Stimulated activated effector memory CD8-positive, alpha-beta T cell treated with anti-CD3 and anti-CD28 coated beads, Interleukin-12 subunit alpha, Interleukin-12 subunit beta, amount 100 ng/mL, for 72 hours (primary cell): Measurements from ENCODE around the gene DOK3.

Experiments used
- ATAC-seq: fragments of 150-1000 bp; cut with Tn5 transposase; 2 replicates; pipeline ENCODE4 v1.10.0; 2021
- DNase-seq, 2 donors: peaks; one replicate each; pipeline ENCODE4 v3.0.0; 2021 to 2022; ENCODE audit warnings: low spot score in 2 of 2
- H3K27ac Mint-ChIP-seq: one replicate; pipeline ENCODE4 v1.8.0; 2022; ENCODE audit warnings: mild to moderate bottlenecking, mixed read lengths
- H3K36me3 Mint-ChIP-seq: one replicate; pipeline ENCODE4 v1.8.0; 2022; ENCODE audit warnings: mild to moderate bottlenecking, mixed read lengths
- H3K4me1 Mint-ChIP-seq: one replicate; pipeline ENCODE4 v1.8.0; 2022; ENCODE audit warnings: mixed read lengths
- H3K4me3 Mint-ChIP-seq: one replicate; pipeline ENCODE4 v1.8.0; 2022; ENCODE audit warnings: mild to moderate bottlenecking, mixed read lengths
- H3K9me3 Mint-ChIP-seq: one replicate; pipeline ENCODE4 v1.8.0; 2022; ENCODE audit warnings: mixed read lengths

Gene DOK3

GRCh38 chr5:177475563-177476427, 33.8 kb downstream of the DOK3 start:
- Mint-ChIP-seq H3K27ac (peak overlapping the region; percentile 69), H3K9me3 (no peaks in the 10 kb centered on the region), H3K4me1 (peaks cover 69% of the 10 kb centered on the region), H3K36me3 (peaks cover 25% of the 10 kb centered on the region), H3K4me3 (peak overlapping the region; percentile 79)
- ATAC-seq, result no peak
- no peak for DNase-seq

GRCh38 chr5:177474846-177475562, 34.6 kb downstream of the DOK3 start:
- H3K4me1 Mint-ChIP-seq, result peaks cover 75% of the 10 kb centered on the region
- H3K27ac Mint-ChIP-seq, result peak overlapping the region; percentile 93
- H3K9me3 Mint-ChIP-seq, result no peaks in the 10 kb centered on the region
- no peak for ATAC-seq
- DNase-seq, result no peak
- peak overlapping the region; percentile 79 for H3K4me3 Mint-ChIP-seq
- H3K36me3 Mint-ChIP-seq, result peaks cover 25% of the 10 kb centered on the region

GRCh38 chr5:177474002-177474476, 35.6 kb downstream of the DOK3 start:
- Mint-ChIP-seq H3K36me3 (peaks cover 15% of the 10 kb centered on the region), H3K4me3 (peak overlapping the region; percentile 79), H3K4me1 (peaks cover 75% of the 10 kb centered on the region), H3K27ac (peak overlapping the region; percentile 93), H3K9me3 (no peaks in the 10 kb centered on the region)
- ATAC-seq (no peak), DNase-seq (no peak)

GRCh38 chr5:177473443-177474001, 36.1 kb downstream of the DOK3 start, which contains the start of gene DBN1:
Gene DBN1, minus strand, starts transcription at chr5:177473634. Its CDS starts 113 bp downstream, at chr5:177473521.
- DNase-seq, result no peak

GRCh38 chr5:177472460-177473442, 36.9 kb downstream of the DOK3 start:
- peak; percentile 63 to 86 for DNase-seq
- Mint-ChIP-seq H3K4me1 (peaks cover 73% of the 10 kb centered on the region), H3K27ac (peak overlapping the region; percentile 86), H3K4me3 (peak overlapping the region; percentile 79), H3K36me3 (peaks cover 17% of the 10 kb centered on the region), H3K9me3 (no peaks in the 10 kb centered on the region)
- peak; percentile 81 for ATAC-seq

More at GRCh38 chr5:177473443-177474001, 36.1 kb downstream of the DOK3 start, which contains the start of gene DBN1:
- peak within 1 kb of the TSS; percentile 79 for H3K4me3 Mint-ChIP-seq
- peaks cover 75% of the 10 kb centered on the region for H3K4me1 Mint-ChIP-seq
- peak within 1 kb of the TSS; percentile 93 for H3K27ac Mint-ChIP-seq
- H3K36me3 Mint-ChIP-seq, result peaks cover 13% of the 10 kb centered on the region
- H3K9me3 Mint-ChIP-seq, result no peaks in the 10 kb centered on the region
- peak; percentile 22 for ATAC-seq

GRCh38 chr5:177471610-177472356, 37.8 kb downstream of the DOK3 start:
- ATAC-seq (peak; percentile 81), DNase-seq (peak in 1 of 2 donors; percentile 71)
- Mint-ChIP-seq H3K27ac (peak overlapping the region; percentile 86), H3K9me3 (no peaks in the 10 kb centered on the region), H3K4me3 (peak overlapping the region; percentile 79), H3K36me3 (peaks cover 26% of the 10 kb centered on the region), H3K4me1 (peaks cover 77% of the 10 kb centered on the region)

- Mint-ChIP-seq H3K36me3 (peaks cover 32% of the 10 kb centered on the region), H3K9me3 (no peaks in the 10 kb centered on the region), H3K4me3 (peak overlapping the region; percentile 79), H3K4me1 (peaks cover 71% of the 10 kb centered on the region), H3K27ac (peak overlapping the region; percentile 89)
- ATAC-seq, result no peak
- no peak for DNase-seq
Observed at GRCh38 chr5:177470759-177471536, 38.7 kb downstream of the DOK3 start.

- Mint-ChIP-seq H3K36me3 (peaks cover 42% of the 10 kb centered on the region), H3K9me3 (no peaks in the 10 kb centered on the region), H3K4me3 (peak overlapping the region; percentile 79), H3K27ac (peak overlapping the region; percentile 89), H3K4me1 (peaks cover 61% of the 10 kb centered on the region)
- ATAC-seq (no peak), DNase-seq (no peak)
Observed at GRCh38 chr5:177469750-177470525, 39.7 kb downstream of the DOK3 start.

- H3K9me3 Mint-ChIP-seq, result no peaks in the 10 kb centered on the region
Observed at GRCh38 chr5:177468685-177469628, 40.7 kb downstream of the DOK3 start.

GRCh38 chr5:177468329-177468684, 41.3 kb downstream of the DOK3 start:
- ATAC-seq (no peak), DNase-seq (no peak)
- Mint-ChIP-seq H3K4me1 (peaks cover 47% of the 10 kb centered on the region), H3K4me3 (no peak overlapping the region), H3K9me3 (no peaks in the 10 kb centered on the region), H3K27ac (peak overlapping the region; percentile 89), H3K36me3 (peaks cover 48% of the 10 kb centered on the region)

More at GRCh38 chr5:177468685-177469628, 40.7 kb downstream of the DOK3 start:
- peak overlapping the region; percentile 89 for H3K27ac Mint-ChIP-seq
- peaks cover 43% of the 10 kb centered on the region for H3K36me3 Mint-ChIP-seq
- peaks cover 51% of the 10 kb centered on the region for H3K4me1 Mint-ChIP-seq
- no peak for ATAC-seq
- peak overlapping the region; percentile 79 for H3K4me3 Mint-ChIP-seq
- DNase-seq, result no peak

- peaks cover 56% of the 10 kb centered on the region for H3K36me3 Mint-ChIP-seq
- no peaks in the 10 kb centered on the region for H3K9me3 Mint-ChIP-seq
- H3K4me3 Mint-ChIP-seq, result no peak overlapping the region
- no peak for ATAC-seq
- DNase-seq, result no peak
- H3K27ac Mint-ChIP-seq, result no peak overlapping the region
- H3K4me1 Mint-ChIP-seq, result peaks cover 53% of the 10 kb centered on the region
Observed at GRCh38 chr5:177467436-177467835, 42.2 kb downstream of the DOK3 start.

- no peak for ATAC-seq
- Mint-ChIP-seq H3K4me1 (peaks cover 54% of the 10 kb centered on the region), H3K9me3 (no peaks in the 10 kb centered on the region), H3K27ac (peak overlapping the region; percentile 50), H3K4me3 (no peak overlapping the region), H3K36me3 (peaks cover 62% of the 10 kb centered on the region)
- DNase-seq, result no peak
Observed at GRCh38 chr5:177466861-177467260, 42.8 kb downstream of the DOK3 start.
